Subcutaneous adipose tissue (tissue), 4 donors: ENCODE data around the gene LRRC17. TPM values are rescaled to one million over a fixed set of nuclear protein-coding genes. Genes with fewer than 3 reads are reported as not detected.

Source experiments
- CTCF ChIP-seq: fragments of 450-650 bp; IDR thresholded peaks from one replicate; pipeline ENCODE4 v1.5.1; 2016; ENCODE audit warnings: low read depth, mild to moderate bottlenecking, control low read depth, antibody characterized with exemption, moderate library complexity
- total RNA-seq, 4 donors: library from RNA; depleted of rRNA; stranded (reverse); fragments of >200 nt; gene quantifications; one replicate each; pipeline ENCODE4 v1.1.0, GENCODE V29; 2016

The LRRC17 gene
- total RNA-seq, 4 donors from 2014 or later: 2.3 to 4.5 (median 3.9) TPM

GRCh38 chr7:102975854-102976253, 63.1 kb downstream of the LRRC17 start:
- no peak for TF ChIP-seq CTCF

- TF ChIP-seq CTCF: no peak
Observed at GRCh38 chr7:102976493-102976892, 63.7 kb downstream of the LRRC17 start.

DNA sequence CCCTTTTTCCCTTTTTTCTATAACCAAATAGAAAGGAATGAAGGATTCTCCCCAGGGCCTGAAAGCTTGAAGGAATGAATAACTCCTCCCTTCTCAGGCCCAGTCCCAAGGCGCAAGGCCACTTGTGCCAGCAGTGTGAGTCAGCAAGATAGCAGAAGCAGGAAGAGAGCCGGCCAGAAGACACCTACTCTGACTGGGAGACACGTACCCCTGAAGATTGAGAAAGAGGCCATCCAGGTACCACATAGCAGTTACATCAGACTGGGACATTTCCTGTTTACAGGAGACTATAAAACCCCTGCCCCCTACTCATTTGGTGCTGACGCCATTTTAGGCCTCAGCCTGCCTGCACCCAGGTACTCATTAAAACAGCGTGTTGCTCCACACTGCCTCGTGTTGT, 65.5 kb downstream of the LRRC17 start:
- TF ChIP-seq CTCF: no peak

GRCh38 chr7:102979670-102980069, 66.9 kb downstream of the LRRC17 start:
- no peak for TF ChIP-seq CTCF

DNA sequence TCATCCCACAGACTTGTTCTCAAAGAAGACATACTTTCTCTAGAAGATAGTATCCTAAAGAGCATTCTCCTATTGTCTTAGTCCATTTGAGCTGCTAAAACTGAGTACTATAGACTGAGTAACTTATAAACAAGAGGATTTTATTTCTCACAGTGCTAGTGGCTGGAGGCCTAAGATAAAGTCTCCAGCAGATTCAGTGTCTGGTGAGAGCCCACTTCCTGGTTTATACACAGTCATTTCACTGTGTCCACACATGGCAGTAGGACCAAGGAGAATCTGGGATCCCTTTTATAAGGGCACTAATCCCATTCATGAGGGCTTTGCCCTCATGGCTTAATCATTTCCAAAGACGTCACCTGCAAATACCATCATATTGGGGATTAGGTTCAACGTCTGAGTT, 68.7 kb downstream of the LRRC17 start:
- TF ChIP-seq CTCF: no peak

DNA sequence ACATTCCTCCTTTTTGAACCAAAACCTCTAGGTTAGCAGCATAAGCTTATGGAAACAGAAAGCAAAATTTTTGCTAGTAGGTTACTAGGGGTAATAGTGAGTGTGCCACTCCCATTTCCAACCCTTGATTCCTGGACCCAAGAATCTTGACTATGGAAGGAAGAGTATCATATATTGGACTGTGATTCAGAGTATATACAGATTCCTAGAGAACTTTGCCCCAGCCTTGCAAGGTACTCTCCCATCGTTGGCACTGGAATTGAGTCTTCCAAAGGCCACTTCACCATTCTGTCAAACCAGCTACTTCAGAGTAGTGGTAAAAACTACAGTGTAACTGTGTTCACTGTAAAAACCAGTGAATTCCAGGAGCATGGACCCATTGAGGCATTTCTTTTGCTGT, 69.4 kb downstream of the LRRC17 start:
- no peak for TF ChIP-seq CTCF

GRCh38 chr7:102983602-102984001, 70.8 kb downstream of the LRRC17 start:
- no peak for TF ChIP-seq CTCF
